HFF-Myc (cell line): ENCODE results near the gene ACOXL.

Experiments used
- DNase-seq: peaks from one replicate; pipeline ENCODE4 v3.0.0-alpha.2; 2011; ENCODE audit warnings: low read depth; ENCODE audit errors: extremely low read depth
- H3K4me3 ChIP-seq: replicated peaks from 2 replicates; pipeline ENCODE4 v1.5.1; 2011; ENCODE audit warnings: low read depth, mild to moderate bottlenecking, control low read depth, low read length
- TF ChIP-seq, protein P1 (sequence below): IDR thresholded peaks from 2 replicates; pipeline ENCODE4 v1.5.1; 2012; ENCODE audit warnings: mild to moderate bottlenecking, low read depth, low read length, control low read depth; ENCODE audit errors: missing control alignments

The ACOXL gene

DNA sequence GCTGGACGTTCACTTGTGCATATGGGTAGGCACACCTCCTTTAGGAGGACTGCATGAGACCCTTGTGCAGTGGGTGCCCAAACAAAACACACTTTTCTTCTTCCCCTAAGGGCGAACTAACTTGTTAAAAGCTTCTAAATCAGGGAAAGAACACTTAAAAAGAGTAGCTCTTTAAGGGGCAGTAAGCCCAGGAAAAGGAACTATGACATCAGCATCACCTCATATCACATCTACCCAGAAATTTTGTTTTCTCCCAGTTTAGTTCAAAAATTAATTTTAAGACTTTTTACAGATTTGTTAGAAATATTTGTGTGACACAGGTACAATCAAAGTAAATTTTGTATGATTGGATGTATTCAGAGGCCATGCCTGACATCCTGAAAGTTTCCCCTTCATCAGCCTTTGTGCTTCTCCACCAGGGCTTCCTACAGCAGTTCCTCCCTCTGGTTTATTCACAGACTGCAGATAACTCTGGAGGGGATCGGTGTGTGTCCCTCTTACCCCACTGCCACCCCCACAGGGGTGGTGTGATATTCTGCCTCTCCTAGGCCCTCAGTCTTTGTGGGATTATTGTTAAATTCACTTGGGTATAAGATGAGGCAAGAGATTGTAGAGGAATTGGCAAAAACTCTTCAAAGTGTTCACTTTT is 416.0 kb downstream of the ACOXL start:
- TF ChIP-seq, protein P1, sequence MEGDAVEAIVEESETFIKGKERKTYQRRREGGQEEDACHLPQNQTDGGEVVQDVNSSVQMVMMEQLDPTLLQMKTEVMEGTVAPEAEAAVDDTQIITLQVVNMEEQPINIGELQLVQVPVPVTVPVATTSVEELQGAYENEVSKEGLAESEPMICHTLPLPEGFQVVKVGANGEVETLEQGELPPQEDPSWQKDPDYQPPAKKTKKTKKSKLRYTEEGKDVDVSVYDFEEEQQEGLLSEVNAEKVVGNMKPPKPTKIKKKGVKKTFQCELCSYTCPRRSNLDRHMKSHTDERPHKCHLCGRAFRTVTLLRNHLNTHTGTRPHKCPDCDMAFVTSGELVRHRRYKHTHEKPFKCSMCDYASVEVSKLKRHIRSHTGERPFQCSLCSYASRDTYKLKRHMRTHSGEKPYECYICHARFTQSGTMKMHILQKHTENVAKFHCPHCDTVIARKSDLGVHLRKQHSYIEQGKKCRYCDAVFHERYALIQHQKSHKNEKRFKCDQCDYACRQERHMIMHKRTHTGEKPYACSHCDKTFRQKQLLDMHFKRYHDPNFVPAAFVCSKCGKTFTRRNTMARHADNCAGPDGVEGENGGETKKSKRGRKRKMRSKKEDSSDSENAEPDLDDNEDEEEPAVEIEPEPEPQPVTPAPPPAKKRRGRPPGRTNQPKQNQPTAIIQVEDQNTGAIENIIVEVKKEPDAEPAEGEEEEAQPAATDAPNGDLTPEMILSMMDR = no peak
- DNase-seq = no peak
- H3K4me3 ChIP-seq = no peak overlapping the region

DNA sequence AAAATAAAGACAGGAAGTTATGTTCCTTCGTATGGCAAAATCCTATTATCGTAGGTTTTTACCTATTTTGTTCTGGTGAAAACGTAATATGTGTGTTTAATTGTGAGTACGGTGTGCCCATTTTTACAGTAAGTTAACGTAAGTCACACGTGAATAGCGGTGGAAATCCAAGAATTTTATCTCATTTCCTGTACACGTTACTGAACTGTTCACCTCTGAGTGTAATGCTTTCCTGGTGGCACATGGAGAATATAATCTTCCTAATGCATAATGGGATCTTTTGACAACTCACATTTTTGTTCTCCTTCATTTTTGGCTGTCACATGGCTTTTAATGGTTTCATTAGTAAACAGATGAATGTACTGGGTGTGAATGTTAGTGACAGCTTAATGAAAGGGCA is 416.6 kb downstream of the ACOXL start:
- TF ChIP-seq, protein P1 = no peak
- no peak for DNase-seq
- H3K4me3 ChIP-seq = no peak overlapping the region

- no peak for DNase-seq
- no peak overlapping the region for H3K4me3 ChIP-seq
- TF ChIP-seq, protein P1 = no peak
Observed at GRCh38 chr2:111149882-111150455, 417.6 kb downstream of the ACOXL start.

GRCh38 chr2:111154758-111155157 is 422.4 kb downstream of the ACOXL start:
- DNase-seq = no peak
- no peak overlapping the region for H3K4me3 ChIP-seq
- TF ChIP-seq, protein P1 = no peak

- no peak for DNase-seq
- no peak overlapping the region for H3K4me3 ChIP-seq
- TF ChIP-seq, protein P1 = no peak
Observed at GRCh38 chr2:111155610-111156009, 423.2 kb downstream of the ACOXL start.

DNA sequence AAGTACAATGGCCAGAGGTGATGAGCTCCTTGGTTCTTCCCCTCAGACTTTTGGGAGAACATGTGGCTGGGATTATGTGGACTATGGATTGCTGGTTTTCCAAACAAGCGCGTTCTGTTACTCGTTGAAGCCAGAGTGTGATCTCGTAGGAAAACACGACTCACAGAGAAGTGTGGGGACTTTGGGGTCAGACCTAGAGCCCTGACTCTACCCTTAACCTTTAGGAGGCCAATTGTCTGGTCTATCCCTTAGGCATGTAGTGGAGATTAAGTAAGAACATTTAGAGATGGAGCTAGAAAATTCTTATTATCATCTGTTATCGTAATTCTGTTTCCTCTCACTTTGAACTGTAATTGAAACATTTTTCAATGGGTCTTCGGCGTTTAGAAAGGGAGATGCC is 424.2 kb downstream of the ACOXL start:
- TF ChIP-seq, protein P1 = no peak
- H3K4me3 ChIP-seq = no peak overlapping the region
- DNase-seq = no peak
